HL-60 (cell line): Measurements from ENCODE around the gene GRM4.

ENCODE experiments used
- CTCF ChIP-seq: IDR thresholded peaks from one replicate; pipeline ENCODE4 v1.5.1; 2011; ENCODE audit warnings: low read length, control low read depth, inconsistent platforms; ENCODE audit not compliant: insufficient read depth
- GABPA ChIP-seq: IDR thresholded peaks from 2 replicates; pipeline ENCODE4 v1.6.1; 2012; ENCODE audit warnings: low read depth
- POLR2AphosphoS5 ChIP-seq: IDR thresholded peaks from 2 replicates; pipeline ENCODE4 v1.6.1; 2012; ENCODE audit warnings: low read depth

GRCh38 chr6:34145161-34146020 is 496 bp downstream of the GRM4 start:
- TF ChIP-seq CTCF (no peak), POLR2AphosphoS5 (no peak), GABPA (no peak)
